ENCODE measurements around the gene KCNQ1.

Gene KCNQ1

GRCh38 chr11:2860636-2861035 lies 415.8 kb downstream of the KCNQ1 start:
- no peak for DNase-seq

- no peak for DNase-seq
Observed at GRCh38 chr11:2862395-2863275, 417.8 kb downstream of the KCNQ1 start.

GRCh38 chr11:2863276-2863618 lies 418.4 kb downstream of the KCNQ1 start:
- no peak for DNase-seq

GRCh38 chr11:2864901-2865300 lies 420.1 kb downstream of the KCNQ1 start:
- no peak for DNase-seq

- DNase-seq = no peak
Observed at GRCh38 chr11:2865922-2866577, 421.2 kb downstream of the KCNQ1 start.

- no peak for DNase-seq
Observed at GRCh38 chr11:2867142-2867541, 422.3 kb downstream of the KCNQ1 start.

- no peak for DNase-seq
Observed at GRCh38 chr11:2867722-2868505, 423.1 kb downstream of the KCNQ1 start.

- no peak for DNase-seq
Observed at GRCh38 chr11:2868506-2869133, 423.8 kb downstream of the KCNQ1 start.

- DNase-seq = no peak
Observed at GRCh38 chr11:2869134-2869526, 424.3 kb downstream of the KCNQ1 start.

- no peak for DNase-seq
Observed at GRCh38 chr11:2869561-2870427, 425.0 kb downstream of the KCNQ1 start.

GRCh38 chr11:2870460-2870859 lies 425.7 kb downstream of the KCNQ1 start:
- no peak for DNase-seq

GRCh38 chr11:2870969-2871680 lies 426.3 kb downstream of the KCNQ1 start:
- no peak for DNase-seq

GRCh38 chr11:2874963-2875362 lies 430.2 kb downstream of the KCNQ1 start:
- DNase-seq = no peak

GRCh38 chr11:2877474-2877873 lies 432.7 kb downstream of the KCNQ1 start:
- no peak for DNase-seq

GRCh38 chr11:2878782-2879181 lies 434.0 kb downstream of the KCNQ1 start:
- DNase-seq = no peak

- no peak for DNase-seq
Observed at GRCh38 chr11:2880646-2881045, 435.8 kb downstream of the KCNQ1 start.

- DNase-seq = no peak
Observed at GRCh38 chr11:2881076-2881980, 436.5 kb downstream of the KCNQ1 start.

- DNase-seq = no peak
Observed at GRCh38 chr11:2881981-2882375, 437.2 kb downstream of the KCNQ1 start.

- DNase-seq = no peak
Observed at GRCh38 chr11:2882396-2883110, 437.7 kb downstream of the KCNQ1 start.

GRCh38 chr11:2883640-2883978 lies 438.8 kb downstream of the KCNQ1 start:
- no peak for DNase-seq

Data from DMS79 treated with DMSO at 0.1 percent for 48 hours (cell line).